ENCODE measurements around the gene AKAP6. TPM values are rescaled to one million over a fixed set of nuclear protein-coding genes. Genes with fewer than 3 reads are reported as not detected.

Gene AKAP6
- total and polyA plus RNA-seq, 2 experiments from 2014 or later: 9.2 to 21.8 TPM

DNA sequence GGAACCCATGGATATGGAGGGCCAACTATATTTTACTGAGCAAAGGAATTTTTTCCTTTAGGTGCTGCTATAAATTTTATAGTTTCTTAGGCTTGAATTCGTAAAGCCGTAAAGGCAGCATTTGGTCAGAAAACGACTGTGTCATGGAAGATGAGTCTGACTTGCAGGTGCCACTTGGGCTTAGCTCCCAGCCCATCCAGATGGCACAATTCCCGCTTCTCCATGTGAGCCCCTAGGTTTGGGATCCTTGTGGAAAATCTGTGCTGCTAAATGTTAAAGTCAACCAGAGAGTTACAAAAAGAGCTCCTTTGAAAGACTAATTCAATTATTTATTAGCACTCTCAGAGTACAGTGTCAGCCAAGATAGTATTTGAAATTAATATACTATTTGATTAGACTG lies 489.5 kb downstream of the AKAP6 start:
- H3K4me3 ChIP-seq: no peak overlapping the region
- H3K27me3 ChIP-seq: no peaks in the 10 kb centered on the region
- H3K4me1 ChIP-seq (ENCODE audit: low read depth): peaks cover 11% of the 10 kb centered on the region
- no peak overlapping the region for H3K27ac ChIP-seq
- H3K9me3 ChIP-seq (ENCODE audit: low read depth): no peaks in the 10 kb centered on the region
- H3K36me3 ChIP-seq: no peaks in the 10 kb centered on the region
- DNase-seq (ENCODE audit: low read depth in 1 of 2, low spot score in 1 of 2): no peak
- TF ChIP-seq, protein P1, sequence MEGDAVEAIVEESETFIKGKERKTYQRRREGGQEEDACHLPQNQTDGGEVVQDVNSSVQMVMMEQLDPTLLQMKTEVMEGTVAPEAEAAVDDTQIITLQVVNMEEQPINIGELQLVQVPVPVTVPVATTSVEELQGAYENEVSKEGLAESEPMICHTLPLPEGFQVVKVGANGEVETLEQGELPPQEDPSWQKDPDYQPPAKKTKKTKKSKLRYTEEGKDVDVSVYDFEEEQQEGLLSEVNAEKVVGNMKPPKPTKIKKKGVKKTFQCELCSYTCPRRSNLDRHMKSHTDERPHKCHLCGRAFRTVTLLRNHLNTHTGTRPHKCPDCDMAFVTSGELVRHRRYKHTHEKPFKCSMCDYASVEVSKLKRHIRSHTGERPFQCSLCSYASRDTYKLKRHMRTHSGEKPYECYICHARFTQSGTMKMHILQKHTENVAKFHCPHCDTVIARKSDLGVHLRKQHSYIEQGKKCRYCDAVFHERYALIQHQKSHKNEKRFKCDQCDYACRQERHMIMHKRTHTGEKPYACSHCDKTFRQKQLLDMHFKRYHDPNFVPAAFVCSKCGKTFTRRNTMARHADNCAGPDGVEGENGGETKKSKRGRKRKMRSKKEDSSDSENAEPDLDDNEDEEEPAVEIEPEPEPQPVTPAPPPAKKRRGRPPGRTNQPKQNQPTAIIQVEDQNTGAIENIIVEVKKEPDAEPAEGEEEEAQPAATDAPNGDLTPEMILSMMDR (IDR thresholded peaks at IDR 0.05; ENCODE audit: low read depth, low read length): no peak

DNA sequence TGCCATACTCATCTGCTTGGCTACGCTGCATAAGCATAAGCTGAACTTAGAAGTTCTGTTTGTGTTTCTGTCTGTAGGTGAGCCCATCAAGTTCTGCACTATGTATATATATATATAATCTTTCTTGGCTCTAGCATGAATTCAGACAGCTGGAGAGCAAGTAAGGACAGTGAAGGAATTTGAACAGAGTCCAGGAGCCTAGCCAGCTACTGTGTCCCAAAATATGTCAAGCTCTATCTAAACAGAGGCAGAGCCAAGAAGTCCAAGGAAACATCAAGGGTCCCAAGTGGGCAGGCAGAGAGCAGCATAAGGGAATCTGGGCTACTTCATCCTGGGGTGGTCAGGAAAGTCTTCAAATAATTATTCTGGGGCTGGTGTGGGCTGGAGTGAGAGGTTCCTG lies 491.1 kb downstream of the AKAP6 start:
- no peaks in the 10 kb centered on the region for H3K36me3 ChIP-seq
- no peaks in the 10 kb centered on the region for H3K27me3 ChIP-seq
- no peak overlapping the region for H3K4me3 ChIP-seq
- TF ChIP-seq, protein P1 (IDR thresholded peaks at IDR 0.05; ENCODE audit: low read depth, low read length): no peak
- peak overlapping the region; percentile 25 for H3K27ac ChIP-seq
- peak in 1 of 2 donors; percentile 6 for DNase-seq (ENCODE audit: low read depth in 1 of 2, low spot score in 1 of 2)
- no peaks in the 10 kb centered on the region for H3K9me3 ChIP-seq (ENCODE audit: low read depth)
- H3K4me1 ChIP-seq (ENCODE audit: low read depth): peaks cover 12% of the 10 kb centered on the region

DNA sequence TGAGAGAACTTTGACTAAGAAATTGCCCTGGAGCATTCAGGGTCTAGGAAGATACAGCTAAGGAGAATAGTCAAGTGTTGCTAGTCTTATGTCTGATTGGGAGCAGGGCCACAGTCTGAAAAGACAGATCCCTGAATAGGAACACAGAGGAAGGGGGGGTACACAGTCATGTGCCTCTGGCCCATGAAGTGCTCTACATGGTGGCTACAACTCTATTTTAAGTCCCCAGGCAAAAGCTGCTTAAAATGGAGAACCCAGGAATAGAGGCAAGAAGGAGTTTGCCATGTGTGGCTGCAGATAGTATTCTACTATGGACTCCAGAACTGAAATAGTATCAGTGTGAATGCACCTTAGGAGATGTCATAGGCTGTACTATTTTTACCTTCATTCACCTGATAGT lies 491.6 kb downstream of the AKAP6 start:
- H3K27ac ChIP-seq: peak overlapping the region; percentile 25
- TF ChIP-seq, protein P1 (IDR thresholded peaks at IDR 0.05; ENCODE audit: low read depth, low read length): no peak
- no peaks in the 10 kb centered on the region for H3K27me3 ChIP-seq
- H3K9me3 ChIP-seq (ENCODE audit: low read depth): no peaks in the 10 kb centered on the region
- H3K36me3 ChIP-seq: no peaks in the 10 kb centered on the region
- no peak overlapping the region for H3K4me3 ChIP-seq
- peak in 1 of 2 donors; percentile 26 for DNase-seq (ENCODE audit: low read depth in 1 of 2, low spot score in 1 of 2)
- H3K4me1 ChIP-seq (ENCODE audit: low read depth): peaks cover 14% of the 10 kb centered on the region

DNA sequence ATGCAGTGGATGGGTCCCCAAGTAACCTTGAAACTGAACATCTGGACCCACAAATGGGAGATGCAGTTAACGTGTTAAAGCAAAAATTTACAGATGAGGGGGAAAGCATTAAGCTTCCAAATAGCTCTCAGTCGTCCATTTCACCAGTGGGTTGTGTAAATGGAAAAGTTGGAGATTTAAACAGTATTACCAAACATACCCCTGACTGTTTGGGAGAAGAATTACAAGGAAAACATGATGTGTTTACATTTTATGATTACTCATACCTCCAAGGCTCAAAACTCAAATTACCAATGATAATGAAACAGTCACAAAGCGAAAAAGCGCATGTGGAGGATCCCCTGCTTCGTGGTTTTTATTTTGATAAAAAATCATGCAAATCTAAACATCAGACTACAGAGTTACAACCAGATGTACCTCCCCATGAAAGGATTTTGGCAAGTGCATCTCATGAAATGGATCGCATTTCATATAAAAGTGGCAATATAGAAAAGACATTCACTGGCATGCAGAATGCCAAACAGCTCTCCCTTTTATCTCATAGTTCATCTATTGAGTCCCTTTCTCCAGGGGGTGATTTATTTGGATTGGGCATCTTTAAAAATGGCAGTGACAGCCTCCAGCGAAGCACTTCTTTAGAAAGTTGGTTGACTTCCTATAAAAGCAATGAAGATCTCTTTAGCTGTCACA lies 493.0 kb downstream of the AKAP6 start:
- TF ChIP-seq, protein P1 (IDR thresholded peaks at IDR 0.05; ENCODE audit: low read depth, low read length): no peak
- no peaks in the 10 kb centered on the region for H3K9me3 ChIP-seq (ENCODE audit: low read depth)
- peaks cover 14% of the 10 kb centered on the region for H3K4me1 ChIP-seq (ENCODE audit: low read depth)
- no peak overlapping the region for H3K27ac ChIP-seq
- DNase-seq (ENCODE audit: low read depth in 1 of 2, low spot score in 1 of 2): no peak
- no peaks in the 10 kb centered on the region for H3K36me3 ChIP-seq
- H3K4me3 ChIP-seq: no peak overlapping the region
- H3K27me3 ChIP-seq: no peaks in the 10 kb centered on the region

DNA sequence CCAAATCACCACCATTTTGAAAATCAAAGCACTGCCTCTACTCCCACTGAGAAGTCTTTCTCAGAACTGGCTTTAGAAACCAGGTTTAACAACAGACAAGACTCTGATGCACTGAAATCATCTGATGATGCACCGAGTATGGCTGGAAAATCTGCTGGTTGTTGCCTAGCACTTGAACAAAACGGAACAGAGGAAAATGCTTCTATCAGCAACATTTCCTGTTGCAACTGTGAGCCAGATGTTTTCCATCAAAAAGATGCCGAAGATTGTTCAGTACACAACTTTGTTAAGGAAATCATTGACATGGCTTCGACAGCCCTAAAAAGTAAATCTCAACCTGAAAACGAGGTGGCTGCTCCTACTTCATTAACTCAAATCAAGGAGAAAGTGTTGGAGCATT lies 494.6 kb downstream of the AKAP6 start:
- TF ChIP-seq, protein P1 (IDR thresholded peaks at IDR 0.05; ENCODE audit: low read depth, low read length): no peak
- peaks cover 14% of the 10 kb centered on the region for H3K4me1 ChIP-seq (ENCODE audit: low read depth)
- H3K36me3 ChIP-seq: no peaks in the 10 kb centered on the region
- H3K9me3 ChIP-seq (ENCODE audit: low read depth): no peaks in the 10 kb centered on the region
- DNase-seq (ENCODE audit: low read depth in 1 of 2, low spot score in 1 of 2): no peak
- no peak overlapping the region for H3K27ac ChIP-seq
- H3K4me3 ChIP-seq: no peak overlapping the region
- no peaks in the 10 kb centered on the region for H3K27me3 ChIP-seq
